Suppressor macrophage treated with lipopolysaccharide for 1 hour (primary cell): ENCODE results near the gene PSKH1.
"Not testable (repeated sequence)": the region's sequence is repeated elsewhere in the genome, so short reads cannot be mapped to it uniquely, and the experiment has no call there.

Source experiments
- DNase-seq, 3 donors: peaks; one replicate each; pipeline ENCODE4 v3.0.0-alpha.2; 2020 to 2022

Gene PSKH1

GRCh38 chr16:67892375-67892774 lies 679 bp upstream of the PSKH1 start:
- no peak for DNase-seq

- DNase-seq = peak in 2 of 3 donors; percentile 2 to 28
Measured at GRCh38 chr16:67893743-67894399, 817 bp downstream of the PSKH1 start.

DNA sequence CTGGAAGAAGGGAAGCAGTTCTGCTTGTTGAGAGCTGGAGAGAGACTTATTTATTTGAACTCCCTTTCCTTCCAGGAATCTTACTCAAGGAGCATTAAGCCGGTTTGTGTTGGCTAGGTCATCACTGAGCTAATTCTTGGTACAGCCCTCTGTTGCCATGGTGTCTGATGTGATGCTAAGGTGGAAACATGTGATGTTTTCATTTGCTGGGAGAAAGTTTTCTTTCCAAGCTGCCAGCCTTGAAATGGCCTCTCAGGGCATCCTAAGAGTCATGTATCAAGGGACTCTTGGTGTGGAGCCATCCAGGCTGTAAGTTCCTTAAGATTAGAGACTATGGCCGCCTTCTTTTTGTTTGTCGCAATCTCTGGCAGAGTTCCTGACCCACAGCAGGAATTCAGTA lies 4.2 kb downstream of the PSKH1 start:
- no peak for DNase-seq

DNA sequence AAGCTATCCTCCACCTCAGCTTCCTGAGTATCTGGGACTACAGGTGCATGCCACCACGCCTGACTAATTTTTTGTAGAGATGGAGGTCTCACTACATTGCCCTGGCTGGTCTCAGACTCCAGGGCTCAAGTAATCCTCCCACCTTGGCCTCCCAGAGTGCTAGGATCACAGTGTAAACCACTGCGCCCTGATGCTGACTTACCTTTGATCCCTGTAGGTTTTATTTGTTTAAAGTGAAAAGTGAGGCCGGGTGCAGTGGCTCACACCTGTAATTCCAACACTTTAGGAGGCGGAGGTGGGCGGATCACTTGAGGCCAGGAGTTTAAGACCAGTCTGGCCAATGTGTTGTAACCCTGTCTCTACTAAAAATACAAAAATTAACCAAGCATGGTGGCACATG lies 8.7 kb downstream of the PSKH1 start:
- DNase-seq = no peak

- no peak for DNase-seq
Measured at GRCh38 chr16:67902831-67903230, 9.8 kb downstream of the PSKH1 start.

DNA sequence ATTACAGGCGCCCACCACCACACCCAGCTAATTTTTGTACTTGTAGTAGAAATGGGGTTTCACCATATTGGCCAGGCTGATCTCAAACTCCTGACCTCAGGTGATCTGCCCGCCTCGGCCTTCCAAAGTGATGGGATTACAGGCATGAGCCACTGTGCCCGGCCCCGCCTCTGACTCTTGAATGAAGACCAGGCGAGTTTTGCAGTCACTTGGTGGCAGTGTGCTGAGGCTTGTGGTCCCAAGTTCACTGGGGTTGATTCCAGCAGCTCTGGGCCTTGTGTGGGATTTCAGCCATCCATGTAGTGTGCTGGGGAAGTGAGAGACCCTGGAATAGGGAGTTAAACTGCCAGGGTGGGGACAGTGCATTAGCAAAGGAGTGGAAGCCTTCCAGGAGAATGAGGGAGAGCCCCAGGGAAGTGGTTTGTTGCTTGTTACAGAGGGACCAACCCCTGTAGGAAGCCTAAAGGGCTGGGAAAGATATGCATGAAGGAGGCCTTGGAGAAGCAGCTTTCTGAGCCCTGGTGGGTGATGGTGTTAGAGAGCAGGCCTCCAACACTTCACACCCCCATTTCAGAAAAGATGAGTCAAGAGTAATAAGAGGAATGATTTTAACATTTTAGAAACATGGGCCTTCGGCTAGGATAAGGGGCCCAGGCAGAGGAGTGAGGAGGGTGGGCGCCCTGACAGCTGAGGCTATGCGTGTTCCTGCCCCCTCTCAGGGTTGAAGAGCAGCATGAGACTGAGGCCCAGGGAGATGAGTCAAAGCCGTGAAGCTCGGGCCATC lies 14.5 kb downstream of the PSKH1 start:
- DNase-seq = no peak

- DNase-seq = no peak
Measured at GRCh38 chr16:67909056-67909742, 16.1 kb downstream of the PSKH1 start.

- no peak for DNase-seq
Measured at GRCh38 chr16:67910158-67910557, 17.1 kb downstream of the PSKH1 start.

- DNase-seq = no peak
Measured at GRCh38 chr16:67914758-67915495, 21.9 kb downstream of the PSKH1 start.

- not testable (repeated sequence) for DNase-seq
Measured at GRCh38 chr16:67915496-67915769, 22.4 kb downstream of the PSKH1 start.

DNA sequence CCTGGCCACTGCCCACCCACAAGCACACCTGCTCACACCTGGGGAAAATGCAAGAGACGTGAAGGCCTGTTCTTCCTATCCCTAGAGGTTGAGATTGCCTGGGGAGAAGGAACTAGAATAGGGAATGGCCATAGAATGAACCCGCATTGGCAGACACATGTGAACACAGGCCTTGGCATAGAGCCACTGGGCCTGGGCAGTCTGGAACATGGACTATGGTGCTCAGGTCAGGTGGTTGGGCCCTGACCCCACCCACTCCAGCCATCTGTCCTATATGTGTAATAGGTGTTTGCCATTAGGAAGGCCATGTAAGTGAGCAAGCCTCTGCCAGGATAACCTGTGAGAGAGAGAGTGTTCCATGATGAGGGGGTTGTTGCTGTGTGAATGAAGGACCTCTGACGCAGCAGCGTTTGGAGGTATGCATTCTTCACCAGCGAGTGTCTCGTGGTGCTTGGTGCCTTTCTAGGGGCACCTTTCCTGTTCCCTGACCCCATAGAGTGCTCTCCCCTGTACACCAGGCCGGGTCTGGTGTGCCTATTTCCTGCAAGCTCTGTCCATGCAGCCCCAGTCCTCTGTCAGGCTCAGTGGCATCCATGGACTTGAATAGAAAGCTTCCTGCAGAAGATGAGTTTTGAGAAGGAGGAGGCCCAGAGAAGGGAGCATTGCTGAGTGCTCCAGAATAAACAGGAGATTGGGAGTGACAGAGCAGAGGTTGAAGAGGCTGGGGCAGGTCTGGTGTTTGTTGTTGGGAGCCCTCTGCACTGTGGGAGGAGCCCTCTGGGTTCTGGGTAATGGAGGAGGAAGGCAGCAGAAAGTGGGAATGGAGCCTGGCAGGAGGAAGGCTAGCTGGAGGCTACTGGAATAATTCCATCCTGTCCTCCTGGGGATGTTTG lies 23.0 kb downstream of the PSKH1 start:
- DNase-seq = no peak

- no peak for DNase-seq
Measured at GRCh38 chr16:67917140-67917851, 24.2 kb downstream of the PSKH1 start.

GRCh38 chr16:67917852-67918236 lies 24.8 kb downstream of the PSKH1 start:
- DNase-seq = peak; percentile 58 to 73 (median 71)

GRCh38 chr16:67919622-67920221 lies 26.7 kb downstream of the PSKH1 start:
- peak in 1 of 3 donors; percentile 3 for DNase-seq

DNA sequence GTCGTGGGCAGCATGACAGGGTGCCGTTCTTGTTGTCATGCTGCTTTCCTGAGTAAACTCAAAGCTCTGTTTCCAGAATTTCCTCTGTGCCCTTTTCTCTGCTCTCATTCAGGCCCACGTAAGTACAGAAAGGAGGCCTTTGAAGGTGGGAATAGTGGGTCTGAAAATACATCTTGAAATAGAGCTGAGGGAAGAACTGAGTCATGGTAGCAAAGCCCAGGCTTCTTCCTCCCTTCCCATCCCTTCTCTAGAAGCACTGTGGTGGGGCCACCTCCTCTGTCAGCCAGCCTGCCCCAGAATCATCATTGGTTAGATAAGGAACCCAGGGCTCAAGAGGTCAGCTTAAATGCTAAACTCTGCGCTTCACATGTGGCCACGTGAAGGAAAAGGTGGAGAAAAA lies 29.2 kb downstream of the PSKH1 start:
- DNase-seq = no peak

- DNase-seq = no peak
Measured at GRCh38 chr16:67922740-67923139, 29.7 kb downstream of the PSKH1 start.

DNA sequence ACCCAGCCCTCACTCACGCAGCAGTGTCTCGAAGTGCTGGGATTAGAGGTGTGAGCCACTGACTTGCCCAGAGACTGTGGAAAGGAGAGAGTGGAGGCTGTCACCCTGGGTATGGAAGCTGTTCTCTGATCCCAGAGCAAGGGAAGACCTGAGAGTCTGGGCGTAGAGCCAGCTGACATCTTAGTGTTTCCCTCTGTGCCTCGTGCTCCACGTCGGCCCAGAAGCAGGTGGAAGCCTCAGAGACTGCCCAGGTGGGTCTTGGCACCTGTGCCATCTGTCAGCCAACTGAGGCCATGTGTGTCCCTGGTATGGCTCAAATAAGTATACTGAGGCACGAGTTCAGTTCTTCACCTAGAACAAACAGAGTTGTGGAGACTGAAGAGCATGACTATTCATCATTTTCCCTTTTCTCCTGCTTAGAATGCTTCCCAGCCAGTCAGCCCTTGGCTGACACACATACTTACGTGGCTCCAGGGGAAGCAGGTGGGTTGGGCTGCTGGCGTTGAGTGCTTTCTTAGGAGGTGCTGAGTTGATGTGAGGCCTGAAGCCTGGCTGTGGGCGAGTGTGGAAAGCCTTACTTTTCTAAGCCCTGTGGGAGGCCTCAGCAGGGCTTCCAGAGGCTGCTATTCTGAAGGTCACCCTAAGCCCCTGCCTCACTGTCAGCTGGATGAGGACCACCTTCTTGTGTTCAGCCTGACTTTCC lies 30.5 kb downstream of the PSKH1 start:
- DNase-seq = no peak

GRCh38 chr16:67924140-67924906 lies 31.3 kb downstream of the PSKH1 start:
- DNase-seq = no peak

DNA sequence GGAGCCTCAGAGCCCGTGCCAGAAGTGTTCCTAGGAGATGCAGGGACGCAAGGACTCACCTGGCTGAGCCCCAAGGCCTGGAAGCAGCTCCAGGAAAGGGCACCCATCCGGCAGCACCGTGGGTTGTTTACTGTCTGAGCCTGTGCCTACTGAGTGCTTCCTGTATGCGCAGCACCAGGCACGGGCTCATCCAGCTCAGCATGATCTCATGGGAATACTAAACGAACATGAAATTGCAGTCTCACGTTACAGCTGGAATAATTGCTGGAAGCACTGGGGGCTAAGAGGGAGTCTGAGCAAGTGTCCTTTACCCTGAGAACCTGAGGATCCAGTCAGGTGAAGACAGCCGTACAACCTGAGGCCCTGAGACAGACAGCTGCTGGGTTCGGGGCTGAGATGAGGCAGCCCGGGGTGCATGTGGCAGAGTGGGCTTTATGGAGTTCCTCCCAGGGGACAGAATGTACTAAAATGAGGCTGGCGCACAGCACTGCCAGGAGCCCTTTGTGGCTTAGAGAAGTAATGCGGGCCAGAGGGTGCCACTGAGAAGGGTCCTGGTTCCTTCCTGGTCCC lies 33.2 kb downstream of the PSKH1 start:
- DNase-seq = no peak
